CD4-positive, alpha-beta T cell treated with Interferon alpha-2 for 1 hour (primary cell): ENCODE measurements around the gene PRKAR1A.
A peak's percentile ranks its signal among the peaks of the same experiment; 100 is the strongest.

ENCODE experiments used
- DNase-seq, 2 donors: peaks; one replicate each; pipeline ENCODE4 v3.0.0-alpha.2; 2020 to 2022

The PRKAR1A gene

GRCh38 chr17:68544111-68544915, 32.1 kb downstream of the PRKAR1A start:
- DNase-seq: no peak

GRCh38 chr17:68556551-68556950, 44.3 kb downstream of the PRKAR1A start:
- no peak for DNase-seq

GRCh38 chr17:68559316-68559715, 47.1 kb downstream of the PRKAR1A start:
- no peak for DNase-seq

GRCh38 chr17:68560966-68561720, 48.9 kb downstream of the PRKAR1A start:
- DNase-seq: no peak

GRCh38 chr17:68562736-68563135, 50.5 kb downstream of the PRKAR1A start:
- no peak for DNase-seq

- no peak for DNase-seq
These were observed 52.3 kb downstream of the PRKAR1A start for GRCh38 chr17:68564415-68565111.

- no peak for DNase-seq
These were observed 53.6 kb downstream of the PRKAR1A start for GRCh38 chr17:68565661-68566441.

- DNase-seq: no peak
These were observed 54.2 kb downstream of the PRKAR1A start for GRCh38 chr17:68566442-68566738.

- DNase-seq: no peak
These were observed 54.8 kb downstream of the PRKAR1A start for GRCh38 chr17:68567035-68567434.

GRCh38 chr17:68567581-68567980, 55.4 kb downstream of the PRKAR1A start:
- no peak for DNase-seq

- no peak for DNase-seq
These were observed 56.4 kb downstream of the PRKAR1A start for GRCh38 chr17:68568581-68568980.

GRCh38 chr17:68569346-68569745, 57.1 kb downstream of the PRKAR1A start:
- no peak for DNase-seq

GRCh38 chr17:68570526-68570925, 58.3 kb downstream of the PRKAR1A start:
- no peak for DNase-seq

- no peak for DNase-seq
These were observed 60.1 kb downstream of the PRKAR1A start for GRCh38 chr17:68572138-68572842.

- no peak for DNase-seq
These were observed 61.1 kb downstream of the PRKAR1A start for GRCh38 chr17:68573338-68573737.

- DNase-seq: no peak
These were observed 63.9 kb downstream of the PRKAR1A start for GRCh38 chr17:68576137-68576536.

GRCh38 chr17:68576811-68577496, 64.7 kb downstream of the PRKAR1A start:
- no peak for DNase-seq

GRCh38 chr17:68577497-68577821, 65.2 kb downstream of the PRKAR1A start:
- no peak for DNase-seq

- DNase-seq: no peak
These were observed 66.0 kb downstream of the PRKAR1A start for GRCh38 chr17:68578236-68578635.

GRCh38 chr17:68579194-68579927, 67.1 kb downstream of the PRKAR1A start:
- no peak for DNase-seq

GRCh38 chr17:68580236-68580770, 68.1 kb downstream of the PRKAR1A start:
- peak; percentile 6 to 71 for DNase-seq
